ENCODE measurements around the gene KIAA0232. TPM values are rescaled to one million over a fixed set of nuclear protein-coding genes. Genes with fewer than 3 reads are reported as not detected.

Gene KIAA0232
- polyA plus RNA-seq, 1 donor (not counting 4 experiments of a cell fraction or from before 2014, with no cell fraction given), result 10.0 TPM

DNA sequence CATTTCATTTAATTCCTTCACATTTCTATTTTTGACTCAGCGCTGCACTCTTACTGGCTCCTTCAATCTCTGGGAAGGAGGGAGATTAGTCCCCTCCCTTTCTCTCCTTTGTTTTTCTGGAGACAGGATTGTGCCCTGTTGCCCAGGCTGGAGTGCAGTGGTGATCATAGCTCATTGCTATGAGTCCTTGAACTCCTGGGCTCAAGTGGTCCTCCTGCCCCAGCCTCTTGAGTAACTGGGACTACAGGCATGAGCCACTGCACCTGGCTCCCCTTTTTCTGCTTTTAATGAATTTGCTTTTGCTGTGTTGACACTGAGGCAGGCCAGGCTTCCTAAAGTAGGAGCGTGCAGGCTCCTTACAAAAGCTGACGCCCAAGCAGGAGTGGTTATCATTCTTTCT lies 137.6 kb downstream of the KIAA0232 start:
- dilution Hi-C loops (cut with MboI; ENCODE audit: extremely low pct_ligation_motif_present, low sequenced_read_pairs), result no loop called here
- TF ChIP-seq, protein P1, sequence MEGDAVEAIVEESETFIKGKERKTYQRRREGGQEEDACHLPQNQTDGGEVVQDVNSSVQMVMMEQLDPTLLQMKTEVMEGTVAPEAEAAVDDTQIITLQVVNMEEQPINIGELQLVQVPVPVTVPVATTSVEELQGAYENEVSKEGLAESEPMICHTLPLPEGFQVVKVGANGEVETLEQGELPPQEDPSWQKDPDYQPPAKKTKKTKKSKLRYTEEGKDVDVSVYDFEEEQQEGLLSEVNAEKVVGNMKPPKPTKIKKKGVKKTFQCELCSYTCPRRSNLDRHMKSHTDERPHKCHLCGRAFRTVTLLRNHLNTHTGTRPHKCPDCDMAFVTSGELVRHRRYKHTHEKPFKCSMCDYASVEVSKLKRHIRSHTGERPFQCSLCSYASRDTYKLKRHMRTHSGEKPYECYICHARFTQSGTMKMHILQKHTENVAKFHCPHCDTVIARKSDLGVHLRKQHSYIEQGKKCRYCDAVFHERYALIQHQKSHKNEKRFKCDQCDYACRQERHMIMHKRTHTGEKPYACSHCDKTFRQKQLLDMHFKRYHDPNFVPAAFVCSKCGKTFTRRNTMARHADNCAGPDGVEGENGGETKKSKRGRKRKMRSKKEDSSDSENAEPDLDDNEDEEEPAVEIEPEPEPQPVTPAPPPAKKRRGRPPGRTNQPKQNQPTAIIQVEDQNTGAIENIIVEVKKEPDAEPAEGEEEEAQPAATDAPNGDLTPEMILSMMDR (optimal IDR thresholded peaks at IDR 0.05 in 1 of 3, IDR thresholded peaks at IDR 0.05 in 1 of 3, conservative IDR thresholded peaks at IDR 0.05 in 1 of 3; ENCODE audit: extremely low read depth in 1 of 3, insufficient read depth in 2 of 3, low read length in 3 of 3), result no peak
- no peak for TF ChIP-seq EZH2 (IDR thresholded peaks at IDR 0.05; ENCODE audit: low read length)
- Histone ChIP-seq H3K36me3 (ENCODE audit: control insufficient read depth in 2 of 2, extremely low read depth in 1 of 2, insufficient read depth in 2 of 2, low read length in 2 of 2) (peaks cover 0 to 4% of the 10 kb centered on the region in 2 experiments), H3K4me2 (ENCODE audit: control insufficient read depth, extremely low read depth, insufficient read depth, low read depth, low read length) (no peak overlapping the region), H3K27me3 (ENCODE audit: control insufficient read depth, extremely low read depth, insufficient read depth, low read length) (no peaks in the 10 kb centered on the region), H2AFZ (ENCODE audit: control insufficient read depth, low read length) (no peak overlapping the region), H3K9me1 (ENCODE audit: control insufficient read depth, extremely low read depth, insufficient read depth, low read length) (no peaks in the 10 kb centered on the region), H4K20me1 (ENCODE audit: control insufficient read depth, extremely low read depth, insufficient read depth, low read length) (no peaks in the 10 kb centered on the region), H3K4me1 (ENCODE audit: control insufficient read depth, extremely low read depth, insufficient read depth, low read length) (peaks cover 9% of the 10 kb centered on the region), H3K4me3 (ENCODE audit: control insufficient read depth in 2 of 3, extremely low read depth in 1 of 3, insufficient read depth in 2 of 3, low read depth in 1 of 3, low read length in 3 of 3) (no peak overlapping the region), H3K9ac (ENCODE audit: control insufficient read depth, extremely low read depth, insufficient read depth, low read length) (no peak overlapping the region), H3K9me3 (ENCODE audit: control insufficient read depth, low read depth, low read length) (no peaks in the 10 kb centered on the region), H3K27ac (ENCODE audit: control insufficient read depth, insufficient read depth, low read length) (no peak overlapping the region), H3K79me2 (ENCODE audit: control insufficient read depth, insufficient read depth, low read length) (no peaks in the 10 kb centered on the region)
- FAIRE-seq (no peak), DNase-seq (ENCODE audit: low read depth, low spot score) (no peak)

DNA sequence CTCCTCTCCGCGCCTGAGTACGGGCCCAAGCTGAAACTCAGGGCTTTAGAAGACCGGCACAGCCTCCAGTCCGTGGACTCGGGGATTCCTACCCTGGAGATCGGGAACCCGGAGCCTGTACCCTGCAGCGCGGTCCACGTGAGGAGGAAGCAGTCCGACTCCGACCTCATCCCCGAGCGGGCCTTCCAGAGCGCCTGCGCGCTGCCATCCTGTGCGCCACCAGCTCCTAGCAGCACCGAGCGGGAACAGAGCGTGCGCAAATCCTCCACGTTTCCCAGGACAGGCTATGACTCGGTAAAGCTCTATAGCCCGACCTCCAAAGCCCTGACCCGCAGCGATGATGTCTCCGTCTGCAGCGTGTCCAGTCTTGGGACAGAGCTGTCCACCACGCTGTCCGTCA lies 141.0 kb downstream of the KIAA0232 start:
- dilution Hi-C loops (cut with MboI; ENCODE audit: extremely low pct_ligation_motif_present, low sequenced_read_pairs), result no loop called here

More for the DNA sequence above, 141.0 kb downstream of the KIAA0232 start:
- peaks cover 0 to 6% of the 10 kb centered on the region in 2 experiments for H3K36me3 ChIP-seq (ENCODE audit: control insufficient read depth in 2 of 2, extremely low read depth in 1 of 2, insufficient read depth in 2 of 2, low read length in 2 of 2)
- H3K4me2 ChIP-seq (ENCODE audit: control insufficient read depth, extremely low read depth, insufficient read depth, low read depth, low read length), result no peak overlapping the region
- no peak overlapping the region for H3K9ac ChIP-seq (ENCODE audit: control insufficient read depth, extremely low read depth, insufficient read depth, low read length)
- H3K9me3 ChIP-seq (ENCODE audit: control insufficient read depth, low read depth, low read length), result no peaks in the 10 kb centered on the region
- TF ChIP-seq EZH2 (IDR thresholded peaks at IDR 0.05; ENCODE audit: low read length), result no peak
- TF ChIP-seq, protein P1 (optimal IDR thresholded peaks at IDR 0.05 in 1 of 3, IDR thresholded peaks at IDR 0.05 in 1 of 3, conservative IDR thresholded peaks at IDR 0.05 in 1 of 3; ENCODE audit: extremely low read depth in 1 of 3, insufficient read depth in 2 of 3, low read length in 3 of 3), result no peak
- no peak overlapping the region for H3K27ac ChIP-seq (ENCODE audit: control insufficient read depth, insufficient read depth, low read length)
- no peak overlapping the region for H2AFZ ChIP-seq (ENCODE audit: control insufficient read depth, low read length)
- H4K20me1 ChIP-seq (ENCODE audit: control insufficient read depth, extremely low read depth, insufficient read depth, low read length), result no peaks in the 10 kb centered on the region
- no peaks in the 10 kb centered on the region for H3K4me1 ChIP-seq (ENCODE audit: control insufficient read depth, extremely low read depth, insufficient read depth, low read length)
- no peaks in the 10 kb centered on the region for H3K27me3 ChIP-seq (ENCODE audit: control insufficient read depth, extremely low read depth, insufficient read depth, low read length)
- DNase-seq (ENCODE audit: low read depth, low spot score) (no peak), FAIRE-seq (no peak)
- no peaks in the 10 kb centered on the region for H3K79me2 ChIP-seq (ENCODE audit: control insufficient read depth, insufficient read depth, low read length)
- H3K9me1 ChIP-seq (ENCODE audit: control insufficient read depth, extremely low read depth, insufficient read depth, low read length), result no peaks in the 10 kb centered on the region
- no peak overlapping the region for H3K4me3 ChIP-seq (ENCODE audit: control insufficient read depth in 2 of 3, extremely low read depth in 1 of 3, insufficient read depth in 2 of 3, low read depth in 1 of 3, low read length in 3 of 3)

Data from keratinocyte (primary cell).